ENCODE data around the gene COPS7A. TPM values are rescaled to one million over a fixed set of nuclear protein-coding genes. Genes with fewer than 3 reads are reported as not detected.

Gene COPS7A
- total RNA-seq, 1 experiment from 2014 or later = 55.5 TPM

DNA sequence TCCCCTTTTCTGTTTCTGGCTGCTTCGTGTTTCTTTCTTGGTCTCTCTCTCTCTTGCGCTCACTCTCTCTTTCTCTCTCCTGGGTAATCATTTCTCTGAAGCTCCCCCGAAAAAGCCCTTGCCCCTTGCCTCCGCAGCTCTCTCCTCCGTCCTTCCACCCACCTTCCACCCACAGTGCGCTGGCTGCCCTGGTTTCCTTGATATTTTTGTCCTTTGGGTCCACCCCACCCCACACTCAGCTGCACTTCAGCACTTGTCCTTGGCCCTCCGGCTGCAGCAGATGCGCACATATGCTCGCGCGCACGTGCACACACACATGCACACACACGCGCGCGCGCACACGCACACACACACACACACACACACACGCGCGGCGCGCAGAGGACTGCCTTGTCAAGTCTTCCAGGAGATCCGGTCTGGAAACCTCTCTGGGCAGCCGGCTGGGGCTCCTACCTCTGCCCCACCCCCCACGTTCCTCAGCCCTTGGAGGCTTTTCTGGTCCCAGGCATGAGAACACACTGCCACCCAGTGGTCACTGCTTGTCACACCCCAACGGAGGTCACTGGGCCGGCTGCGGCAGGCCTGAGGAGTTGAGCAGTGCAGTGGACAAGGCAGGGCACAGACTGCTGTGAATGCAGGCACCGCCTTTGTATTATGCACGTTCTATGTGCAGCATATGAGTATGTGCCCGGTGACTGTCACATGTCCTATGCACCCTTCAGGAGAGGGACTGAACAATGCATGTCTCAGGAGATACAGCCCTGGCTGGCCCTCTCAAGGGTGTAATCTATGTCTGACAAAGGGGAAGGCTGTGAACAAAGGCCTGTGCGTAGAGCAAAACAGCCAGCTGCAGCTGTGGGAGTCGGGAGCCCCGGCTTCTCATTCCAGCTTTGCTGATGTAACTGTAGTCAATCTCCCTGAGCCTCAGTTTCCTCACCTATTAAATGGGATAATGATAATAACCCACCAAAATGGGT, 55.0 kb downstream of the COPS7A start:
- no TSS peak for BruUV-seq (replicated peaks)
- Mint-ChIP-seq H3K27me3 (ENCODE audit: insufficient read depth, unreplicated experiment) (no peaks in the 10 kb centered on the region), H3K4me3 (ENCODE audit: unreplicated experiment) (peak overlapping the region; percentile 65), H3K4me1 (ENCODE audit: insufficient read depth, unreplicated experiment) (peaks cover 10% of the 10 kb centered on the region), H3K36me3 (ENCODE audit: insufficient read depth, unreplicated experiment) (no peaks in the 10 kb centered on the region), H3K9me3 (ENCODE audit: unreplicated experiment) (no peaks in the 10 kb centered on the region), H3K27ac (ENCODE audit: low read depth, unreplicated experiment) (no peak overlapping the region)
- ChIA-PET POLR2A (interaction anchor here (1.0 to 1.8 kb wide), 3 partner anchors 25 to 55 kb away, joined by 5 to 10 read pairs (median 5); partner anchors contain the start of genes COPS7A and MLF2), CTCF (interaction anchor here (0.6 to 7.4 kb wide), 29 partner anchors 9 to 1248 kb away, joined by 3 to 110 read pairs (median 4); partner anchors contain the start of genes MLF2 and PTMS)
- TF ChIP-seq, protein P1, sequence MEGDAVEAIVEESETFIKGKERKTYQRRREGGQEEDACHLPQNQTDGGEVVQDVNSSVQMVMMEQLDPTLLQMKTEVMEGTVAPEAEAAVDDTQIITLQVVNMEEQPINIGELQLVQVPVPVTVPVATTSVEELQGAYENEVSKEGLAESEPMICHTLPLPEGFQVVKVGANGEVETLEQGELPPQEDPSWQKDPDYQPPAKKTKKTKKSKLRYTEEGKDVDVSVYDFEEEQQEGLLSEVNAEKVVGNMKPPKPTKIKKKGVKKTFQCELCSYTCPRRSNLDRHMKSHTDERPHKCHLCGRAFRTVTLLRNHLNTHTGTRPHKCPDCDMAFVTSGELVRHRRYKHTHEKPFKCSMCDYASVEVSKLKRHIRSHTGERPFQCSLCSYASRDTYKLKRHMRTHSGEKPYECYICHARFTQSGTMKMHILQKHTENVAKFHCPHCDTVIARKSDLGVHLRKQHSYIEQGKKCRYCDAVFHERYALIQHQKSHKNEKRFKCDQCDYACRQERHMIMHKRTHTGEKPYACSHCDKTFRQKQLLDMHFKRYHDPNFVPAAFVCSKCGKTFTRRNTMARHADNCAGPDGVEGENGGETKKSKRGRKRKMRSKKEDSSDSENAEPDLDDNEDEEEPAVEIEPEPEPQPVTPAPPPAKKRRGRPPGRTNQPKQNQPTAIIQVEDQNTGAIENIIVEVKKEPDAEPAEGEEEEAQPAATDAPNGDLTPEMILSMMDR (IDR thresholded peaks at IDR 0.05; ENCODE audit: unreplicated experiment) = peak; percentile 94
- intact Hi-C loops (cut with micrococcal nuclease) = loop anchor here (1.0 to 5.0 kb wide), 5 partner anchors 12 to 212 kb away; partner anchors contain the start of genes MLF2 and NOP2
- peak; percentile 94 for DNase-seq (ENCODE audit: unreplicated experiment)

DNA sequence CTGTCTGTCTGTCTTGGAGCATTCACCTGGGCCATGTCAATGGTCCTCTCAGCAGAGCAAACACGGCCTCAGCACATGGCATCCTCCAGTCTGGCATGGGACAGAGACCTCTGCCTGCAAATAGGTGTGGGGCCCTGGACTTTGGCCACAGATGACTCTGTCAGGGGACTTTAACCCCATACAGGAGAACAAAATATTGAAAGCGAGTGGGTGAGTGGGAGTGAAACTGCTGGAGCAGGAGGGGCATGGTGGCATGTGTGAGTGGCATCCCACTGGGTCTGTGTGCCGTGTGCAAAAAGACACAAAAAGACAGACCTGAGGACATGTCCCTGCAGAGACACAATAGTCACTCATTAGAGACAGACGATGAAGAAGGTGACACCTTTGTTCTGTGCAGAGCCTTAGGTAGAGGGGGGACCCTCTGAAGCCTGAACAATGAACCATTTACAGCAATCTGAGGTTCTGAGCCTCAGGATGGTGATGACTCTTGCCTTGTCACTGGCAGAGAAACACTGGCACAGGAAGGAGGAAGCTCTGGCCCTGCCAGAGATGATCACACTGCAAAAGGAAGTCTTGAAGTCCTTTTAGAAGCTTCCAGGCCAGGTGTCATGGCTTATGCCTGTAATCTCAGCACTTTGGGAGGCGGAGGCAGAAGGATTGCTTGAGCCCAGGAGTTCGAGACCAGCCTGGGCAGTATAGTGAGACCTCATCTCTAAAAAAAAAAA, 56.0 kb downstream of the COPS7A start:
- POLR2A ChIA-PET = interaction anchor here (1.0 to 6.0 kb wide), 3 partner anchors 14 to 56 kb away, joined by 5 to 27 read pairs (median 5); partner anchors contain the start of genes COPS7A, MLF2 and PTMS
- no peaks in the 10 kb centered on the region for H3K27me3 Mint-ChIP-seq (ENCODE audit: insufficient read depth, unreplicated experiment)
- no peaks in the 10 kb centered on the region for H3K36me3 Mint-ChIP-seq (ENCODE audit: insufficient read depth, unreplicated experiment)
- CTCF ChIA-PET = interaction anchor here (0.6 to 7.4 kb wide), 14 partner anchors 8 to 183 kb away, joined by 3 to 110 read pairs (median 3); partner anchors contain the start of genes CD4, MLF2 and PTMS
- TF ChIP-seq, protein P1 (IDR thresholded peaks at IDR 0.05; ENCODE audit: unreplicated experiment) = no peak
- DNase-seq (ENCODE audit: unreplicated experiment) = no peak
- no peaks in the 10 kb centered on the region for H3K9me3 Mint-ChIP-seq (ENCODE audit: unreplicated experiment)
- H3K4me1 Mint-ChIP-seq (ENCODE audit: insufficient read depth, unreplicated experiment) = peaks cover 10% of the 10 kb centered on the region
- H3K27ac Mint-ChIP-seq (ENCODE audit: low read depth, unreplicated experiment) = no peak overlapping the region
- BruUV-seq (replicated peaks) = no TSS peak
- H3K4me3 Mint-ChIP-seq (ENCODE audit: unreplicated experiment) = no peak overlapping the region
- intact Hi-C loops (cut with micrococcal nuclease) = loop anchor here (1.0 to 5.0 kb wide), 5 partner anchors 13 to 213 kb away; partner anchors contain the start of genes MLF2 and NOP2

DNA sequence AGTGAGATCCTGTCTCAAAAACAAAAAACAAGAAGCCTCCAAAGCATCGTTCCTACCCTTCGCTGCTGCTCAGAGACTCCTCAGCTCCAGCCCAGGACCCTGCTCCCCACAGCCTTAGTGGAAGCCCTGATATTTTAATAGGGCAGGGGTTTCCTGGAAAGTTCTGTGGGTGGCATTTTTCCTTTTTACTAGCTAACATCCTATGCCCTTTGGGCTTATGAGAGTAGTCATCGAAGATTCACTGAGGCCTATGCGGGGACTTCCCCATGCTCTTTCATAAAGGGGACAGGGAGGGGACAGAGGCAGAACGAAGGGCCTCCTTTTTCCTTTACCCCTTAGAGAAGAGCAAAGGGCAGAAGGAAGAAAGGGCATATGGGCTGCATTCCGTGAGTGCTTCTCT, 56.7 kb downstream of the COPS7A start:
- H3K36me3 Mint-ChIP-seq (ENCODE audit: insufficient read depth, unreplicated experiment) = no peaks in the 10 kb centered on the region
- no peak overlapping the region for H3K27ac Mint-ChIP-seq (ENCODE audit: low read depth, unreplicated experiment)
- TF ChIP-seq, protein P1 (IDR thresholded peaks at IDR 0.05; ENCODE audit: unreplicated experiment) = no peak
- no peaks in the 10 kb centered on the region for H3K9me3 Mint-ChIP-seq (ENCODE audit: unreplicated experiment)
- H3K4me1 Mint-ChIP-seq (ENCODE audit: insufficient read depth, unreplicated experiment) = peaks cover 10% of the 10 kb centered on the region
- POLR2A ChIA-PET = interaction anchor here (1.5 to 6.0 kb wide), 2 partner anchors 14 to 27 kb away, joined by 5 to 27 read pairs; partner anchors contain the start of genes MLF2 and PTMS
- no peak for DNase-seq (ENCODE audit: unreplicated experiment)
- no TSS peak for BruUV-seq (replicated peaks)
- H3K4me3 Mint-ChIP-seq (ENCODE audit: unreplicated experiment) = no peak overlapping the region
- H3K27me3 Mint-ChIP-seq (ENCODE audit: insufficient read depth, unreplicated experiment) = no peaks in the 10 kb centered on the region
- CTCF ChIA-PET = interaction anchor here (0.6 to 7.4 kb wide), 11 partner anchors 9 to 161 kb away, joined by 3 to 110 read pairs (median 3); partner anchors contain the start of genes CD4, MLF2 and PTMS
- intact Hi-C loops (cut with micrococcal nuclease) = no loop called here

Other genes with a start within 250 kb of the COPS7A start
- gene MRPL51, start 230.8 kb upstream of the COPS7A start, total RNA-seq (2022) = 230 and 314 TPM in 2 replicates
- 31.9 and 52.0 TPM in 2 replicates for gene NCAPD2, start 229.9 kb upstream of the COPS7A start, total RNA-seq (2022)
- 2,995 and 4,097 TPM in 2 replicates for gene GAPDH, start 189.5 kb upstream of the COPS7A start, total RNA-seq (2022)
- gene IFFO1, start 168.0 kb upstream of the COPS7A start, total RNA-seq (2022) = 0.49 and 1.1 TPM in 2 replicates
- gene NOP2, start 155.8 kb upstream of the COPS7A start, total RNA-seq (2022) = 97.1 and 108 TPM in 2 replicates
- 135 and 151 TPM in 2 replicates for gene CHD4, start 116.7 kb upstream of the COPS7A start, total RNA-seq (2022)
- 2.5 and 2.7 TPM in 2 replicates for gene LPAR5, start 88.1 kb upstream of the COPS7A start, total RNA-seq (2022)
- gene ACRBP, start 76.6 kb upstream of the COPS7A start, total RNA-seq (2022) = 0.30 and 2.5 TPM in 2 replicates
- gene ING4, start 60.9 kb upstream of the COPS7A start, total RNA-seq (2022) = 15.2 and 16.1 TPM in 2 replicates
- gene ZNF384, start 34.7 kb upstream of the COPS7A start, total RNA-seq (2022) = 62.8 and 70.8 TPM in 2 replicates
- gene PIANP, start 23.2 kb upstream of the COPS7A start, total RNA-seq (2022) = not detected in 2 replicates
- gene MLF2, start 29.1 kb downstream of the COPS7A start, total RNA-seq (2022) = 151 and 162 TPM in 2 replicates
- gene PTMS, start 42.3 kb downstream of the COPS7A start, total RNA-seq (2022) = 242 and 284 TPM in 2 replicates
- 0.58 and 1.0 TPM in 2 replicates for gene LAG3, start 48.5 kb downstream of the COPS7A start, total RNA-seq (2022)
- gene CD4, start 65.5 kb downstream of the COPS7A start, total RNA-seq (2022) = not detected in 2 replicates
- not detected in 2 replicates for gene GPR162, start 97.8 kb downstream of the COPS7A start, total RNA-seq (2022)
- gene P3H3, start 104.4 kb downstream of the COPS7A start, total RNA-seq (2022) = 0.47 and 1.3 TPM in 2 replicates
- 0.47 TPM in 1 of 2 replicates, not detected in the other for gene GNB3, start 116.9 kb downstream of the COPS7A start, total RNA-seq (2022)
- 11.7 and 25.5 TPM in 2 replicates for gene CDCA3, start 127.2 kb downstream of the COPS7A start, total RNA-seq (2022)
- gene USP5, start 128.1 kb downstream of the COPS7A start, total RNA-seq (2022) = 62.5 and 80.2 TPM in 2 replicates
- 498 and 549 TPM in 2 replicates for gene TPI1, start 143.5 kb downstream of the COPS7A start, total RNA-seq (2022)
- 9.2 and 10.8 TPM in 2 replicates for gene SPSB2, start 149.3 kb downstream of the COPS7A start, total RNA-seq (2022)
- gene LRRC23, start 180.8 kb downstream of the COPS7A start, total RNA-seq (2022) = 7.5 and 9.1 TPM in 2 replicates
- gene ENO2, start 190.5 kb downstream of the COPS7A start, total RNA-seq (2022) = 0.30 and 2.1 TPM in 2 replicates
- 83.7 and 84.7 TPM in 2 replicates for gene ATN1, start 203.9 kb downstream of the COPS7A start, total RNA-seq (2022)
- gene RNU7-1, start 219.8 kb downstream of the COPS7A start, total RNA-seq (2022) = not detected in 2 replicates
- gene C12orf57, start 220.0 kb downstream of the COPS7A start, total RNA-seq (2022) = 176 and 196 TPM in 2 replicates
- 10.3 and 13.2 TPM in 2 replicates for gene PTPN6, start 227.3 kb downstream of the COPS7A start, total RNA-seq (2022)
- gene PHB2, start 246.6 kb downstream of the COPS7A start, total RNA-seq (2022) = 249 and 305 TPM in 2 replicates
- 66.5 and 93.8 TPM in 2 replicates for gene EMG1, start 246.9 kb downstream of the COPS7A start, total RNA-seq (2022)